ENCODE results near the gene GPAT3. TPM values are rescaled to one million over a fixed set of nuclear protein-coding genes. Genes with fewer than 3 reads are reported as not detected.

The GPAT3 gene
- total and polyA plus RNA-seq, 2 of the 8 experiments (the other 6 are each of a cell fraction or from before 2014, with no cell fraction given): 0.23 to 2.0 TPM

DNA sequence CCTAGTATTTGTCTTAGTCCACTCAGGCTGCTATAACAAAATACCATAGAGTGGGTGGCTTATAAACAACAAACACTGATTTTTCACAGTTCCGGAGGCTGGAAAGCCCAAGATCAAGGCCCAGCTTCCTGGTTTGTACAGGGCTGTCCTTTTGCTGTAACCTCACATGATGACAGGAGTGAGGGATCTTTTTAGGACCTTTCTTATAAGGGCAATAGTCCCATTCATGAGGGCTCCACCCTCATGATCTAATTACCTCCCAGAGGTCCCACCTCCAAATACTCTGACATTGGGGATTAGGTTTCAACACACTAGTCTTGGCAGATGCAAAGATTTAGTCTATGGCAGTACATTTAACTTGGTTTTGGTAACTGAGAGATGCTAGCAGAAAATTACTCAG lies 20.9 kb downstream of the GPAT3 start:
- WGBS, 2 experiments (ENCODE audit: extremely low coverage in 1 of 2, insufficient coverage in 1 of 2, insufficient read length in 1 of 2, insufficient replicate concordance in 2 of 2, low coverage in 1 of 2, low lambda C conversion rate in 2 of 2, missing lambda C conversion rate in 1 of 2): 79% methylated on average over 1 of the region's 1 CpG; no CpG with 5 or more reads in 1 of the 2 experiments
- H4K5ac ChIP-seq (ENCODE audit: insufficient read length, low read depth, low read length): no peak overlapping the region
- H3K27me3 ChIP-seq (replicated peaks in 1 of 4; ENCODE audit: control insufficient read depth in 3 of 4, extremely low read depth in 1 of 4, insufficient read depth in 3 of 4, low read length in 3 of 4): no peaks in the 10 kb centered on the region
- H3K27ac ChIP-seq (ENCODE audit: low read depth, low read length): no peak overlapping the region
- H3K18ac ChIP-seq (ENCODE audit: extremely low read depth, low read length): no peak overlapping the region
- no peaks in the 10 kb centered on the region for H4K20me1 ChIP-seq (replicated peaks in 1 of 2; ENCODE audit: control insufficient read depth in 1 of 2, insufficient read depth in 2 of 2, low read length in 2 of 2)
- no peak overlapping the region for H4K8ac ChIP-seq (ENCODE audit: extremely low read depth, insufficient read depth, low read length)
- FAIRE-seq: no peak
- no peaks in the 10 kb centered on the region for H3K36me3 ChIP-seq (ENCODE audit: control insufficient read depth in 2 of 4, insufficient read depth in 4 of 4, low read length in 3 of 4)
- no peak overlapping the region for H3K9ac ChIP-seq (replicated peaks in 1 of 4; ENCODE audit: extremely low read depth in 1 of 4, low read depth in 3 of 4, low read length in 3 of 4)
- H3K23me2 ChIP-seq (ENCODE audit: low read depth, low read length): no peaks in the 10 kb centered on the region
- H3K4me1 ChIP-seq (replicated peaks in 1 of 4; ENCODE audit: control insufficient read depth in 3 of 4, insufficient read depth in 4 of 4, low read length in 3 of 4): peaks cover 0 to 2% (median 0%) of the 10 kb centered on the region in 4 experiments; a peak in 1 of 7 replicates
- H3K79me2 ChIP-seq (ENCODE audit: control insufficient read depth in 1 of 2, insufficient read depth in 2 of 2, low read length in 2 of 2): no peaks in the 10 kb centered on the region
- H2AFZ ChIP-seq (ENCODE audit: low read length): no peak overlapping the region
- H2BK5ac ChIP-seq (ENCODE audit: low read depth, low read length): no peak overlapping the region
- H2BK120ac ChIP-seq (replicated peaks; ENCODE audit: low read depth, low read length): no peak overlapping the region
- no peak overlapping the region for H2BK15ac ChIP-seq (ENCODE audit: low read length)
- H3K4me3 ChIP-seq (ENCODE audit: extremely low read depth in 1 of 4, insufficient read depth in 2 of 4, low read depth in 3 of 4, low read length in 4 of 4): no peak overlapping the region
- ChIA-PET CTCF (ENCODE audit: partially characterized antibody) (no interaction called here), POLR2A (ENCODE audit: partially characterized antibody) (no interaction called here)
- H4K91ac ChIP-seq (replicated peaks; ENCODE audit: insufficient read length, low read length): no peak overlapping the region
- H2BK12ac ChIP-seq (ENCODE audit: low read depth, low read length): no peak overlapping the region
- no peaks in the 10 kb centered on the region for H3K79me1 ChIP-seq (ENCODE audit: low read depth, low read length)
- TF ChIP-seq NANOG (IDR thresholded peaks at IDR 0.05; ENCODE audit: insufficient read depth, low read depth, low read length, poor library complexity, severe bottlenecking): no peak
- TF ChIP-seq MAFK (IDR thresholded peaks at IDR 0.05; ENCODE audit: low read depth, low read length): no peak
- H3K9me3 ChIP-seq (ENCODE audit: insufficient read depth in 2 of 2, low read depth in 1 of 2, low read length in 1 of 2): no peaks in the 10 kb centered on the region
- no peak overlapping the region for H3K4ac ChIP-seq (replicated peaks; ENCODE audit: insufficient read length, low read depth, low read length)
- DNase-seq (ENCODE audit: low read depth in 1 of 2, low spot score in 2 of 2): no peak
- H3K23ac ChIP-seq (ENCODE audit: insufficient read length): no peak overlapping the region
- no peak overlapping the region for H3K4me2 ChIP-seq (ENCODE audit: insufficient read depth in 1 of 2, low read depth in 2 of 2, low read length in 2 of 2)
- H2AK5ac ChIP-seq (ENCODE audit: low read depth, low read length): no peak overlapping the region
- no peak overlapping the region for H2BK20ac ChIP-seq (ENCODE audit: low read length)
- H3K56ac ChIP-seq (replicated peaks; ENCODE audit: insufficient read length, low read depth, low read length): no peak overlapping the region
- H3K14ac ChIP-seq (ENCODE audit: insufficient read length): no peak overlapping the region

Data from H1 (cell line).